Activated T-cell treated with anti-CD3 and anti-CD28 coated beads, Interleukin-2, amount 50 U/mL, for 1 hour (primary cell): ENCODE data around the gene ZP2.
"Not testable (repeated sequence)": the region's sequence is repeated elsewhere in the genome, so short reads cannot be mapped to it uniquely, and the experiment has no call there.

Experiments used
- DNase-seq: peaks from one replicate; pipeline ENCODE4 v3.0.0-alpha.2; 2020

The ZP2 gene

GRCh38 chr16:21211486-21211885 lies at the start of gene ZP2:
ZP2 (minus strand) TSS chr16:21211574; CDS start chr16:21211547, 27 bp downstream.
- DNase-seq: no peak

DNA sequence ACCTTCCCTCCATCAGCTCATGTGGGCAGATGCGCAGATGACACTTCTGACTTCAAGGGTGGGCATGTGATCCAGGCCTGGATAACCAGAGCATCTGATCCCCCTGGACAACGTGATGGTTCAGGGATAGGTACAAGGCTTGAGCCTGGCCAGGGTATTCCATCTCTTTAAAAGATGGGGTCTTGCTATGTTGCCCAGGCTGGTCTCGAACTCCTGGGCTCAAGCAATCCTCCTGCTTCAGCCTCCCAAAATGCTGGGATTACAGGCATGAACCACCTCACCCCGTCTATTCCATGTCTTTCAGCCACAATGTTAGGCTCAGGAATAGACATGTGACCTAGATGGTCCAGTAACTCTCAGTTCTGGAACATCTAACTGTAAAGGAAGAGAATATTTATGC lies 45.9 kb upstream of the ZP2 start:
- no peak for DNase-seq

DNA sequence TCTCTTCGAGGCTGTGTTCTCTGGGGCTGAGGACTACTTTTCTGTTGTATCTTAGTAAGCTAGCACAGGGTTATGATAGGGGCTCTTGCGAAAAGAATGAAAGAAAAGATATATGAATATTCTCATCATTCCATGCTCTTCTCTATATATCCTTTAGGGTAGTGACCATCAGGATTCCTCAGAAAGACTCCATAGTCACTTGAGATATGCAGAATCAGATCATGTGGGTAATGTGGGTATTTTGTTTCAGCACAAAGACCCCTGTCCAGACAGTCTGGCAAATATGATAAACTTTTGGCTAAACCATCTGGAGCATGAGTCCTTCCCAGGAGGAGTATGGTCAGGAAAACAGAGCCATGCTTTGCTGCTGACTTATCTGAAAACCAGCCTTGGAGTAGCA lies 45.3 kb upstream of the ZP2 start:
- no peak for DNase-seq

- no peak for DNase-seq
These were observed 42.1 kb upstream of the ZP2 start for GRCh38 chr16:21253470-21253869.

DNA sequence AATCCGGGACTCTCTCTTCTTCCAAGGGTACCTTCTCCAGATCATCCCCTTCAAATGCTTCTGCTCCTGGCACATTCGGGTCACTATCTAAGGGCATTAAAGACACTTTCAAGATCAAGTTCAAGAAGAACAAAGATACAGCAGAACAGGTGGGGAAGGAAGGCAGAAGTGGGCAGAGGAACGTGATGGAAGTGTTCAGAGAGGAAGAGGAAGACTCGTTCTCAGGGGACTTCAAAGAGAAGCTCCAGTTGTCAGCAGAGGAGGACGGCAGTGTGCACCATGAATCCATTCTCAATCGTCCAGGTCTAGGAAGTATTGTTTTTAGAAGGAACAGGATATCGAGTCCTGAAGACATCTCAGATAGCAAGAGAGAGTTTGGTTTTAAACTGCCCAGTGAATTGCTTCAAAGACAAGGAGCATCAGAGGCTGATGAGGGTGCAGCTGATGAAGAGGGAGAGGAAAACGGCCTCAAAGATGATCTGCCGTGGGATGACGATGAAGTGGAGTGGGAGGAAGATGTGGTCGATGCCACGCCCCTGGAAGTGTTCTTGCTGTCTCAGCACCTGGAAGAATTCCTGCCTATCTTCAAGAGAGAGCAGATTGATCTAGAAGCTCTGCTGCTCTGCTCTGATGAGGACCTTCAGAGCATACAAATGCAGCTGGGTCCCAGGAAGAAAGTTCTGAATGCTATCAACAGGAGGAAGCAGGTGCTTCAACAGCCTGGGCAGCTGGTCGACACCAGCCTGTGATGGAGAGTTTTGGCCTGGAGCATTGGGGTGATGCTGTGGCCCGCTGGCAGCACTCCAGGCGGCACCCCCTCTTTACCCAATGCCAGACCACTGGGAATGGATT lies 38.9 kb upstream of the ZP2 start:
- no peak for DNase-seq

DNA sequence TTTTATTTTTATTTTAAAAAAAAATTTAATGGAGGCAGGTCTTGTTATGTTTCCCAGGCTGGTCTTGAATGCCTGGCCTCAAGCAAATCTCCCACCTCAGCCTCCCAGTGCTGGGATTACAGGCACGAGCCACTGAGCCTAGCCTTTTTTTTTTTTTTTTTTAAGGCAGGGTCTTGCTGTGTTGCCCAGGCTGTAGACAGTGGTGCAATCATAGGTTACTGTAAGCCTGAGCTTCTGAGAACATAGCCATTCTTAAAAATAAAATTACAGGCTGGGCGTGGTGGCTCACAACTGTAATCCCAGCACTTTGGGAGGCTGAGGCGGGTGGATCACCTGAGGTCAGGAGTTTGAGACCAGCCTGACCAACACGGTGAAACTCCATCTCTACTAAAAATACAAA lies 36.8 kb upstream of the ZP2 start:
- not testable (repeated sequence) for DNase-seq

DNA sequence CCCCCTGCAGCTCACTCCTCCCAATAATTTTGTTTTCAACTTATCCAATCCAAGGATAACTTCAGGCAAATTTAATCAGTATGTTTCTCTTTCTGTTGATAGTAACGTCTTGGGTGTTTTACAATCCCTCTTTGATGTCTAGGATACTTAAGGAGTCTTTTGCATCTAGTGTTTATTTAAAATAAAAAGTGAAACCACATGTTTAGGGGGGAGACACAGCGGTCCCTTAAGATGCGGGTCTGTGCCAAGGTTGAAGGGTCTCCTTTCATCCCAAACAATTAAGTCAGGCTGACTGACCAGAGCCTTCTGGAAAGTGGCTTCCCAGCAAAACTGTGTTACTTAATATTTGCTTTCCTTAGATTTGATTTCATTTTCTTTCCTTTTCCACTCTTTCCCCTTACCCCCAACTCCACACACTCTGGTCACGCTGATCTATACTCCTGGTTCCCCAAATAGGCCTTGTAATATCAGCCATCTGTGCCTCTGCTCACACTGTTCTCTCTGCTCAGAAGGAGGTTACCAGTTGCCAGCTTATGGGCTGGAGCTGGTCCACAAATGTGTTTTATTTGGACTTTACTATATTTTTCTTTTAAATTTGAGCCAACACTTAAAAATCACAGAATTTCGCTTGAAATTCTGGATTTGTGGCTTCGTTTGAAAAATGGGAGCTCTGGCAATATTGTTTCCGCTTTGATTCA lies 33.3 kb upstream of the ZP2 start:
- DNase-seq: no peak

GRCh38 chr16:21242756-21243155 lies 31.4 kb upstream of the ZP2 start:
- DNase-seq: no peak

GRCh38 chr16:21239646-21240045 lies 28.3 kb upstream of the ZP2 start:
- DNase-seq: no peak

- no peak for DNase-seq
These were observed 25.5 kb upstream of the ZP2 start for GRCh38 chr16:21236831-21237230.

- no peak for DNase-seq
These were observed 23.8 kb upstream of the ZP2 start for GRCh38 chr16:21235199-21235585.

GRCh38 chr16:21233521-21234150 lies 22.3 kb upstream of the ZP2 start, which contains the start of gene ANKS4B:
ANKS4B (plus strand) TSS chr16:21233699; CDS start chr16:21233738, 39 bp downstream.
- no peak for DNase-seq

DNA sequence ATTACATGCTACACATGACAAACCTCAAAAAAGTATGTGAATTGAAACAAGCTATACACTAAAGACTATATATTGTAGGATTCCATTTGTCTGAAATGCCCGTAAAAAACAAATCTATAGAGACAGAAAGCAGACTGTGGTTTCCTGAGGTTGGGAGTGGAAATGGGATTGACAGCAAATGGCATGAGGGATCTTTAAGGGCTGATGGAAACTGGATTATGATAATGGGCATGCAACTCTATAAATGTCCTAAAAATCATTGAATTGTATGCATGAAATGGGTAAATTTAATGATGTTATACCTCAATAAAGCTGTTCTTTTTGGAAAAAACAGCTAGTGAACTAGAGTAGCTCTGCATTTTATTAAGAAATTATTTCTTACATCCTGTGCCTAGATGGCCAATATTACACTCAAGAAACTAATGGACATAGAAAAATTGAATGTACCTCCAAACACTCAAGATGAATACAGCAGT lies 21.7 kb upstream of the ZP2 start:
- no peak for DNase-seq

GRCh38 chr16:21228361-21228872 lies 17.0 kb upstream of the ZP2 start:
- DNase-seq: no peak

DNA sequence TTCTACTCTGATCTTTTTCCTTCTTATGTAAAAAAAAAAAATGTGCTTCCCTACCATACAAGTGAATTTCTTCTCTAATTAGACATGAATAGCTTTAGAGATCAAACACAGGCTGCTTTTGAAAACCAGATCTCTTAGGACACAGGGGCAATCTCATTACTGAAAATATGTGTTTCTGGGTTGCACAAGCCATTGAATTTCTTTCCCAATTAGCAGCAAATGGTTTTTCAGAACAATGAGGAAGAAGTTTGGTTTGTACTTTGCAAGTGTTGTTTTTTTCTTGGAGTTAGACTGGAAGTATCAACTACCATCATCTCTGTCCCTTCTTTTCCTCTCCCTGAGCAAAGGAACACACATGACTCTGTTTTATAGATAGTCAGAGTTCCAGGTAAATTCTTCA lies 16.5 kb upstream of the ZP2 start:
- no peak for DNase-seq

DNA sequence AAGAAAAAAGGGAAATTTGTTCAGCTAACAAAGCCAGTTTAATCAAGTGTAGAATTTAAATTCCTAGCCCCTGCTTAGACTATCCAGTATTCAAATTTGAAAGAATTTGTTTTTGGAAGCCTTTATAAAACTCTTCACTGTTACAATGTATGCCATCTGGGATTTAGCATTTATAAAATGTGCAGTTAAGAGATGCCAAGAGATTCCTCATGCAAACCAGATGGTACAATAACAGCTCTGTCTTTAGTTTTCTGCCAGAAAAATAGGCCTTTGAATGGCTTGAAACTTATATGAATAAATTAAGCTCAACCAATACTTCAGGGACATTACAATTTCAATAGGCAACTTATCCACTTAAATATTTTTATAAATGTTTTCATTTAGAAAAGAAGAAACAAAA lies 15.4 kb upstream of the ZP2 start:
- no peak for DNase-seq

GRCh38 chr16:21224800-21225199 lies 13.4 kb upstream of the ZP2 start:
- DNase-seq: no peak

- DNase-seq: no peak
These were observed 12.4 kb upstream of the ZP2 start for GRCh38 chr16:21223787-21224186.

GRCh38 chr16:21222495-21223337 lies 11.3 kb upstream of the ZP2 start:
- DNase-seq: no peak

DNA sequence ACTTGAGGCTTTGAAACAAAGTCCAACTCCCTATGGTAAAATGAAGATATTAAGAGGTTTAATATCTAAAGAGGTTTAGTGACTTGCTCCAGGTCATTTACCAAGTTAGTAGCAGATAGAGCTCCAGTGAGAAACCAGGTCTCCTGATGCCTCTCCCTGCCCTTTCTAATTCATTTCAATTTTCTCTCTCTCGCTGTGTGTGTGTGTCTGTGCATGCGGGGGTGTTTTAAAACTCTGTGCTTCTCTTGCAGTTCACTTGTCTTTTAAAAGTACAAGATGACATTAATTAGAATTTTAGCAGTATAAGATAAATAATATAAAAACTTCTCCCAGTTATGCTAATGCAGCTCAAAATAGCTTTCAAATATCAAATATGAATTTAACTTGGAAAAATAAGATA lies 8.2 kb upstream of the ZP2 start:
- no peak for DNase-seq

- DNase-seq: no peak
These were observed 6.8 kb upstream of the ZP2 start for GRCh38 chr16:21218153-21218552.

DNA sequence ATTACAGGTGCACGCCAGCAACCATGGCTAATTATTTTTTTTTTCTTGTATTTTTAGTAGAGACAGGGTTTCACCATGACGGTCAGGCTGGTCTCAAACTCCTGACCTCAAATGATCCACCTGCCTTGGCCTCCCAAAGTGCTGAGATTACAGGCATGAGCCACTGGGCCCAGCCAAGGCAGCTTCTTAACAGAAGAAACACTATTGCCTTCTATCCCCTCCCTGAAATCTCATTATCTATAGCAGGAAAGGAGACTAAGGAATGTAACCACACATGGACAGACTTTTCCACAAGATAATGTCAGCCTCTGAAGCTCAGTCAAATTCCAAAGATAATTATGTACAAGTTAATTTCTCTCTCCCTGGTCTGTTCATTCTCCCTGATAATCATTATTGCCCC lies 5.7 kb upstream of the ZP2 start:
- DNase-seq: no peak

DNA sequence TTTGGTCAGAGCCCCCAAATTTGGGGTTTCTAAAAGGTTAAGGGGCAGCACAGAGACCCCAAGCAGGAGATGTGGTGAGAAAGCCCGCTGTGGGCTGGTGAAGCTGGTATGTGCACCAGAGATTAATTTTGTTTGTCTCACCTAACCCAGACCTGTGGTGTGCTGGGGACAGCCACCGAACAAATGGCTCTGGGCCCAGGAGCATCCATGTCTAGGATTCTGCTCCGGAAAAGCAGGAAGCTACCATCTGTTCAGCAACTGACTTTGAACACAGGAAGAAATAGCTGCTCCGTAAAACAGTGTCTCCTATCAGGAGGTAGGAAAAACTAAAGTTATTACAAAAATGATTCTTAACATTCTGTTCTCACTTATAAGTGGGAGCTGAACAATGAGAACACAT lies 2.7 kb upstream of the ZP2 start:
- no peak for DNase-seq
